Calu3 (cell line): Measurements from ENCODE around the gene CDK17. TPM values are rescaled to one million over a fixed set of nuclear protein-coding genes. Genes with fewer than 3 reads are reported as not detected.
A peak's percentile ranks its signal among the peaks of the same experiment; 100 is the strongest.
"Not testable (repeated sequence)": the region's sequence is repeated elsewhere in the genome, so short reads cannot be mapped to it uniquely, and the experiment has no call there.

ENCODE experiments used
- BruUV-seq: library from RNA; stranded (reverse); fragments of 400-500 nt; replicated peaks from 2 replicates; lab custom pipeline; 2021; lab: Mats Ljungman, UMichigan
- CTCF ChIA-PET: fragments of 300-600 bp; sonication (Branson Sonifier 250); formaldehyde crosslinking; loops from one replicate; lab custom pipeline; 2022; ENCODE audit warnings: antibody characterized with exemption; lab: Charles Lee
- DNase-seq: peaks from one replicate; pipeline ENCODE4 v3.0.0; 2022
- H3K27ac Mint-ChIP-seq: one replicate; pipeline ENCODE4 v1.8.0; 2022; ENCODE audit warnings: mixed read lengths; ENCODE audit not compliant: unreplicated experiment
- H3K27me3 Mint-ChIP-seq: one replicate; pipeline ENCODE4 v1.8.0; 2022; ENCODE audit warnings: mixed read lengths; ENCODE audit not compliant: unreplicated experiment
- H3K36me3 Mint-ChIP-seq: one replicate; pipeline ENCODE4 v1.8.0; 2022; ENCODE audit warnings: mild to moderate bottlenecking, moderate library complexity, mixed read lengths; ENCODE audit not compliant: insufficient read depth, unreplicated experiment
- H3K4me1 Mint-ChIP-seq: one replicate; pipeline ENCODE4 v1.8.0; 2022; ENCODE audit warnings: mild to moderate bottlenecking, low read depth, mixed read lengths; ENCODE audit not compliant: unreplicated experiment
- H3K4me3 Mint-ChIP-seq: one replicate; pipeline ENCODE4 v1.8.0; 2022; ENCODE audit warnings: mild to moderate bottlenecking, low read depth, moderate library complexity, mixed read lengths; ENCODE audit not compliant: unreplicated experiment
- H3K9me3 Mint-ChIP-seq: one replicate; pipeline ENCODE4 v1.8.0; 2022; ENCODE audit warnings: low read depth, mixed read lengths; ENCODE audit not compliant: unreplicated experiment
- CTCF ChIP-seq: fragments of 200-600 bp; IDR thresholded peaks from one replicate; pipeline ENCODE4 v1.8.0; 2022; ENCODE audit warnings: antibody characterized with exemption; ENCODE audit not compliant: unreplicated experiment
- intact Hi-C: fragments of 100-400 bp; cut with micrococcal nuclease; formaldehyde crosslinking; loops from one replicate; pipeline ENCODE4 v1.10.0; 2022; ENCODE audit not compliant: unreplicated experiment
- total RNA-seq: library from RNA; stranded (reverse); gene quantifications from 2 replicates; pipeline ENCODE4 v1.2.3, GENCODE V29; 2022

Gene CDK17
- total RNA-seq, 1 experiment from 2014 or later: 28.8 TPM

GRCh38 chr12:96403870-96404269 is 3.6 kb upstream of the CDK17 start:
- no peak for TF ChIP-seq CTCF
- CTCF ChIA-PET: no interaction called here
- no peak overlapping the region for H3K4me3 Mint-ChIP-seq

GRCh38 chr12:96402522-96402921 is 2.3 kb upstream of the CDK17 start:
- intact Hi-C loops: loop anchor here (5.0 kb wide), 2 partner anchors 85 to 100 kb away; partner anchors contain the start of gene CFAP54
- peaks cover 34% of the 10 kb centered on the region for H3K36me3 Mint-ChIP-seq
- DNase-seq, H3K9me3 Mint-ChIP-seq, H3K4me1 Mint-ChIP-seq, H3K4me3 Mint-ChIP-seq, H3K27me3 Mint-ChIP-seq, BruUV-seq, H3K27ac Mint-ChIP-seq: not testable (repeated sequence)
- CTCF ChIA-PET: interaction anchor here (0.7 kb wide), 1 partner anchor 1932 kb away, joined by 4 read pairs; no protein-coding TSS in a partner anchor

More at GRCh38 chr12:96403870-96404269, 3.6 kb upstream of the CDK17 start:
- intact Hi-C loops: loop anchor here (5.0 kb wide), 2 partner anchors 83 to 98 kb away; partner anchors contain the start of gene CFAP54
- no TSS peak for BruUV-seq
- Mint-ChIP-seq H3K9me3 (no peaks in the 10 kb centered on the region), H3K27me3 (no peaks in the 10 kb centered on the region), H3K4me1 (peaks cover 10% of the 10 kb centered on the region), H3K36me3 (peaks cover 27% of the 10 kb centered on the region), H3K27ac (no peak overlapping the region)
- DNase-seq: no peak

- BruUV-seq: no TSS peak
- H3K4me3 Mint-ChIP-seq: no peak overlapping the region
- H3K36me3 Mint-ChIP-seq: peaks cover 34% of the 10 kb centered on the region
- intact Hi-C loops: loop anchor here (5.0 kb wide), 2 partner anchors 85 to 100 kb away; partner anchors contain the start of gene CFAP54
- CTCF ChIA-PET: interaction anchor here (0.7 kb wide), 1 partner anchor 85 kb away, joined by 3 read pairs; no protein-coding TSS in a partner anchor
- no peaks in the 10 kb centered on the region for H3K27me3 Mint-ChIP-seq
- no peak for TF ChIP-seq CTCF
- no peaks in the 10 kb centered on the region for H3K9me3 Mint-ChIP-seq
- peaks cover 10% of the 10 kb centered on the region for H3K4me1 Mint-ChIP-seq
- H3K27ac Mint-ChIP-seq: no peak overlapping the region
- DNase-seq: no peak
Measured at GRCh38 chr12:96402061-96402460, 1.8 kb upstream of the CDK17 start.

GRCh38 chr12:96401076-96401871 is 1.0 kb upstream of the CDK17 start:
- CTCF ChIA-PET: interaction anchor here (0.6 to 2.3 kb wide), 9 partner anchors 13 to 186 kb away, joined by 3 to 9 read pairs (median 8); partner anchors contain the start of gene CFAP54
- Mint-ChIP-seq H3K4me1 (peaks cover 14% of the 10 kb centered on the region), H3K4me3 (peak overlapping the region; percentile 90), H3K9me3 (no peaks in the 10 kb centered on the region), H3K27ac (peak overlapping the region; percentile 55), H3K27me3 (no peaks in the 10 kb centered on the region), H3K36me3 (peaks cover 34% of the 10 kb centered on the region)
- BruUV-seq: TSS peak; percentile 63
- peak; percentile 9 for DNase-seq
- intact Hi-C loops: loop anchor here (2.0 to 5.0 kb wide), 3 partner anchors 86 to 338 kb away; partner anchors contain the start of gene CFAP54
- TF ChIP-seq CTCF: peak; percentile 16
